HG03135 (cell line): ENCODE results near the gene ATP1A4.
A peak's percentile ranks its signal among the peaks of the same experiment; 100 is the strongest.

Source experiments
- ATAC-seq: cut with Tn5 transposase; IDR thresholded peaks from one replicate; pipeline ENCODE4 v1.9.1; 2021; ENCODE audit warnings: mild to moderate bottlenecking, moderate library complexity; ENCODE audit not compliant: unreplicated experiment

Gene ATP1A4

GRCh38 chr1:160204526-160205241, 53.3 kb downstream of the ATP1A4 start:
- ATAC-seq: peak; percentile 44

GRCh38 chr1:160205242-160206035, 54.0 kb downstream of the ATP1A4 start, which contains the start of gene PEA15:
Gene PEA15 (plus strand): TSS chr1:160205384. CDS start chr1:160211545, 6,161 bp downstream.
- ATAC-seq: peak; percentile 38

- ATAC-seq: peak; percentile 32
These were observed 54.6 kb downstream of the ATP1A4 start for GRCh38 chr1:160206036-160206389.

GRCh38 chr1:160206421-160207117, 55.2 kb downstream of the ATP1A4 start:
- no peak for ATAC-seq

GRCh38 chr1:160207118-160207650, 55.8 kb downstream of the ATP1A4 start:
- ATAC-seq: no peak

GRCh38 chr1:160207771-160208556, 56.6 kb downstream of the ATP1A4 start:
- no peak for ATAC-seq

- no peak for ATAC-seq
These were observed 57.3 kb downstream of the ATP1A4 start for GRCh38 chr1:160208557-160209320.

- no peak for ATAC-seq
These were observed 58.1 kb downstream of the ATP1A4 start for GRCh38 chr1:160209321-160210046.

- ATAC-seq: no peak
These were observed 59.2 kb downstream of the ATP1A4 start for GRCh38 chr1:160210561-160210960.

- ATAC-seq: no peak
These were observed 59.8 kb downstream of the ATP1A4 start for GRCh38 chr1:160211046-160211790.

GRCh38 chr1:160214481-160215140, 63.2 kb downstream of the ATP1A4 start:
- no peak for ATAC-seq

- ATAC-seq: no peak
These were observed 64.9 kb downstream of the ATP1A4 start for GRCh38 chr1:160216301-160216700.

- no peak for ATAC-seq
These were observed 66.2 kb downstream of the ATP1A4 start for GRCh38 chr1:160217481-160218051.

- ATAC-seq: no peak
These were observed 67.9 kb downstream of the ATP1A4 start for GRCh38 chr1:160219062-160219929.

GRCh38 chr1:160220301-160220700, 68.9 kb downstream of the ATP1A4 start:
- ATAC-seq: no peak

GRCh38 chr1:160221089-160221488, 69.7 kb downstream of the ATP1A4 start:
- no peak for ATAC-seq

- ATAC-seq: no peak
These were observed 71.1 kb downstream of the ATP1A4 start for GRCh38 chr1:160222546-160222945.
